ENCODE data around the gene AK4. TPM values are rescaled to one million over a fixed set of nuclear protein-coding genes. Genes with fewer than 3 reads are reported as not detected.

The AK4 gene
- total and polyA plus RNA-seq, 2 of the 8 experiments (the other 6 are each of a cell fraction or from before 2014, with no cell fraction given), result 64.5 to 175 TPM

DNA sequence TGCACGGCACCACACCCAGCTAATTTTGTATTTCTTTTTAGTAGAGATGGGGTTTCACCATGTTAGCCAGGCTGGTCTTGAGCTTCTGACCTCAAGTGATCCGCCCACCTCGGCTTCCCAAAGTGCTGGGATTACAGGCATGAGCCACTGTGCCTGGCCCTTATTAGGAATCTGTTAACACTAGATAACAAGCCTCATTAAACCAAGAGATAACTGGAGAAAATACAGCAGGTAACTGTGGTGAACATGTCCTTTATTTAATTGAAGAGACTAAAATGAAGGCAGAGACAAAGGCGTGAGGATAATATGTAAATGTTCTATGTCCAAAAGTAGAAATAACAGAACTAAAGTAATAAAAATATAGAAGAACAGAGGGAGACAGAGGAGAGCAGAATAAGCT lies 89.5 kb downstream of the AK4 start:
- H2AFZ ChIP-seq (ENCODE audit: low read length), result no peak overlapping the region
- no peak overlapping the region for H3K23ac ChIP-seq (ENCODE audit: insufficient read length)
- no peak overlapping the region for H3K9ac ChIP-seq (replicated peaks in 1 of 4; ENCODE audit: extremely low read depth in 1 of 4, low read depth in 3 of 4, low read length in 3 of 4)
- no peaks in the 10 kb centered on the region for H3K9me3 ChIP-seq (ENCODE audit: insufficient read depth in 2 of 2, low read depth in 1 of 2, low read length in 1 of 2)
- no peak overlapping the region for H3K4me2 ChIP-seq (ENCODE audit: insufficient read depth in 1 of 2, low read depth in 2 of 2, low read length in 2 of 2)
- ChIA-PET POLR2A (ENCODE audit: partially characterized antibody) (interaction anchor here (0.8 to 1.1 kb wide), 2 partner anchors 9 to 748 kb away, joined by 3 read pairs; no protein-coding TSS in a partner anchor), CTCF (ENCODE audit: partially characterized antibody) (interaction anchor here (0.6 to 7.0 kb wide), 16 partner anchors 8 to 829 kb away, joined by 3 to 69 read pairs (median 4); no protein-coding TSS in a partner anchor)
- no peak overlapping the region for H3K18ac ChIP-seq (ENCODE audit: extremely low read depth, low read length)
- no peak overlapping the region for H2BK15ac ChIP-seq (ENCODE audit: low read length)
- H3K4me1 ChIP-seq (replicated peaks in 1 of 4; ENCODE audit: control insufficient read depth in 3 of 4, insufficient read depth in 4 of 4, low read length in 3 of 4), result no peaks in the 10 kb centered on the region
- FAIRE-seq (no peak), DNase-seq (ENCODE audit: low read depth in 1 of 2, low spot score in 2 of 2) (no peak)
- H3K4ac ChIP-seq (replicated peaks; ENCODE audit: insufficient read length, low read depth, low read length), result no peak overlapping the region
- no peak overlapping the region for H4K8ac ChIP-seq (ENCODE audit: extremely low read depth, insufficient read depth, low read length)
- H3K27ac ChIP-seq (ENCODE audit: low read depth, low read length), result no peak overlapping the region
- H2BK20ac ChIP-seq (ENCODE audit: low read length), result no peak overlapping the region
- no peak overlapping the region for H4K91ac ChIP-seq (replicated peaks; ENCODE audit: insufficient read length, low read length)
- H3K14ac ChIP-seq (ENCODE audit: insufficient read length), result no peak overlapping the region
- H4K20me1 ChIP-seq (replicated peaks in 1 of 2; ENCODE audit: control insufficient read depth in 1 of 2, insufficient read depth in 2 of 2, low read length in 2 of 2), result no peaks in the 10 kb centered on the region
- no peak overlapping the region for H3K56ac ChIP-seq (replicated peaks; ENCODE audit: insufficient read length, low read depth, low read length)
- H3K4me3 ChIP-seq (ENCODE audit: extremely low read depth in 1 of 4, insufficient read depth in 2 of 4, low read depth in 3 of 4, low read length in 4 of 4), result no peak overlapping the region
- H3K36me3 ChIP-seq (ENCODE audit: control insufficient read depth in 2 of 4, insufficient read depth in 4 of 4, low read length in 3 of 4), result no peaks in the 10 kb centered on the region
- no peak overlapping the region for H4K5ac ChIP-seq (ENCODE audit: insufficient read length, low read depth, low read length)
- no peak overlapping the region for H2AK5ac ChIP-seq (ENCODE audit: low read depth, low read length)
- no peaks in the 10 kb centered on the region for H3K27me3 ChIP-seq (replicated peaks in 1 of 4; ENCODE audit: control insufficient read depth in 3 of 4, extremely low read depth in 1 of 4, insufficient read depth in 3 of 4, low read length in 3 of 4)
- H2BK120ac ChIP-seq (replicated peaks; ENCODE audit: low read depth, low read length), result no peak overlapping the region
- no peaks in the 10 kb centered on the region for H3K79me2 ChIP-seq (ENCODE audit: control insufficient read depth in 1 of 2, insufficient read depth in 2 of 2, low read length in 2 of 2)
- H3K79me1 ChIP-seq (ENCODE audit: low read depth, low read length), result no peaks in the 10 kb centered on the region
- H2BK5ac ChIP-seq (ENCODE audit: low read depth, low read length), result no peak overlapping the region
- 97% methylated on average over 4 of the region's 4 CpGs; no CpG with 5 or more reads in 1 of the 2 experiments for WGBS, 2 experiments (ENCODE audit: extremely low coverage in 1 of 2, insufficient coverage in 1 of 2, insufficient read length in 1 of 2, insufficient replicate concordance in 2 of 2, low coverage in 1 of 2, low lambda C conversion rate in 2 of 2, missing lambda C conversion rate in 1 of 2)
- H2BK12ac ChIP-seq (ENCODE audit: low read depth, low read length), result no peak overlapping the region
- no peaks in the 10 kb centered on the region for H3K23me2 ChIP-seq (ENCODE audit: low read depth, low read length)
- no peak for TF ChIP-seq CBX5 (IDR thresholded peaks at IDR 0.05; ENCODE audit: low read depth, low read length)
- no peak for TF ChIP-seq SAP30 (IDR thresholded peaks at IDR 0.05; ENCODE audit: insufficient read depth, insufficient replicate concordance, low read length)
- TF ChIP-seq RNF2 (IDR thresholded peaks at IDR 0.05; ENCODE audit: borderline replicate concordance, low read depth, low read length, missing control alignments, poor library complexity, severe bottlenecking), result no peak
- no peak for TF ChIP-seq NANOG (IDR thresholded peaks at IDR 0.05; ENCODE audit: insufficient read depth, low read depth, low read length, poor library complexity, severe bottlenecking)
- no peak for TF ChIP-seq ZNF274 (IDR thresholded peaks at IDR 0.05; ENCODE audit: borderline replicate concordance, extremely low read depth, low read length)
- TF ChIP-seq EZH2 (IDR thresholded peaks at IDR 0.05; ENCODE audit: low read depth, low read length, severe bottlenecking), result no peak
- no peak for TF ChIP-seq SUZ12 (IDR thresholded peaks at IDR 0.05; ENCODE audit: low read length)
- TF ChIP-seq, protein P1, sequence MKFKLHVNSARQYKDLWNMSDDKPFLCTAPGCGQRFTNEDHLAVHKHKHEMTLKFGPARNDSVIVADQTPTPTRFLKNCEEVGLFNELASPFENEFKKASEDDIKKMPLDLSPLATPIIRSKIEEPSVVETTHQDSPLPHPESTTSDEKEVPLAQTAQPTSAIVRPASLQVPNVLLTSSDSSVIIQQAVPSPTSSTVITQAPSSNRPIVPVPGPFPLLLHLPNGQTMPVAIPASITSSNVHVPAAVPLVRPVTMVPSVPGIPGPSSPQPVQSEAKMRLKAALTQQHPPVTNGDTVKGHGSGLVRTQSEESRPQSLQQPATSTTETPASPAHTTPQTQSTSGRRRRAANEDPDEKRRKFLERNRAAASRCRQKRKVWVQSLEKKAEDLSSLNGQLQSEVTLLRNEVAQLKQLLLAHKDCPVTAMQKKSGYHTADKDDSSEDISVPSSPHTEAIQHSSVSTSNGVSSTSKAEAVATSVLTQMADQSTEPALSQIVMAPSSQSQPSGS (IDR thresholded peaks at IDR 0.05; ENCODE audit: low read length), result no peak
- TF ChIP-seq, protein P2, sequence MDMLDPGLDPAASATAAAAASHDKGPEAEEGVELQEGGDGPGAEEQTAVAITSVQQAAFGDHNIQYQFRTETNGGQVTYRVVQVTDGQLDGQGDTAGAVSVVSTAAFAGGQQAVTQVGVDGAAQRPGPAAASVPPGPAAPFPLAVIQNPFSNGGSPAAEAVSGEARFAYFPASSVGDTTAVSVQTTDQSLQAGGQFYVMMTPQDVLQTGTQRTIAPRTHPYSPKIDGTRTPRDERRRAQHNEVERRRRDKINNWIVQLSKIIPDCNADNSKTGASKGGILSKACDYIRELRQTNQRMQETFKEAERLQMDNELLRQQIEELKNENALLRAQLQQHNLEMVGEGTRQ (IDR thresholded peaks at IDR 0.05; ENCODE audit: low read length), result no peak
- no peak for TF ChIP-seq TBP (IDR thresholded peaks at IDR 0.05; ENCODE audit: low read depth, low read length)

Data from H1 (cell line).